Measurements from ENCODE around the gene CCDC174. TPM values are rescaled to one million over a fixed set of nuclear protein-coding genes. Genes with fewer than 3 reads are reported as not detected.

CCDC174 gene
- total RNA-seq, 1 experiment from 2014 or later = 16.7 TPM

DNA sequence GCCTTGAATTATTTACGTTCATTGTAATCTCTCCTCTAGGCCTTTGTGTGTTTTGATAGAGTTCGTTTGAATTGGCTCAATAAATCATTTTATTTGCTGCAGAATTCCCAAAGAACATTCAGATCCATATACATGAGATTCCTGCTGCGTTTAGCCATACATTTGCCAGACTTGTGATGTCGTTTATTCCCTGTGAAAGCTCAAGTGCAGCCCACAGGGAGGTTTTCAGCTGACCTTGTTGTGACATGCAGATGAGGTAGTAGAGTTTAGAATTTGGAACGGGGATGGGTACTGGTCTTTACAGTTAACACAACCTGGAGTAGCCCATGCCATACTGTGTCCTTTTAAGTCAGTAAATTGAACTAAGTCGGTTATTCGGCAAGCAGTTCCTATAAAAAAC lies 23.3 kb downstream of the CCDC174 start, which contains the start of gene C3orf20:
TSS of gene C3orf20 (plus strand) at position 301 of the 400 bp plus-strand sequence. CDS start 7,573 bp downstream, outside the sequence.
- no peaks in the 10 kb centered on the region for H3K9me2 ChIP-seq (replicated peaks; ENCODE audit: insufficient read depth, low read length)
- no peak for DNase-seq
- H2AFZ ChIP-seq (ENCODE audit: low read length) = no peak within 1 kb of the TSS
- H3K36me3 ChIP-seq (ENCODE audit: insufficient read depth, low read length) = peaks cover 27% of the 10 kb centered on the region
- H3K27ac ChIP-seq (ENCODE audit: low read length) = no peak within 1 kb of the TSS
- H3K4me1 ChIP-seq (ENCODE audit: low read length) = no peaks in the 10 kb centered on the region
- H3K9ac ChIP-seq (ENCODE audit: low read length) = no peak within 1 kb of the TSS
- H4K20me1 ChIP-seq (ENCODE audit: insufficient read depth, low read depth, low read length) = no peaks in the 10 kb centered on the region
- H3K4me3 ChIP-seq (ENCODE audit: low read length) = no peak within 1 kb of the TSS
- peaks cover 6% of the 10 kb centered on the region for H3K9me3 ChIP-seq (ENCODE audit: low read length)
- H3K79me2 ChIP-seq (ENCODE audit: low read length) = no peaks in the 10 kb centered on the region
- H3K27me3 ChIP-seq (ENCODE audit: low read length) = no peaks in the 10 kb centered on the region
- H3K4me2 ChIP-seq (ENCODE audit: low read depth, low read length, poor library complexity, severe bottlenecking) = no peak within 1 kb of the TSS

DNA sequence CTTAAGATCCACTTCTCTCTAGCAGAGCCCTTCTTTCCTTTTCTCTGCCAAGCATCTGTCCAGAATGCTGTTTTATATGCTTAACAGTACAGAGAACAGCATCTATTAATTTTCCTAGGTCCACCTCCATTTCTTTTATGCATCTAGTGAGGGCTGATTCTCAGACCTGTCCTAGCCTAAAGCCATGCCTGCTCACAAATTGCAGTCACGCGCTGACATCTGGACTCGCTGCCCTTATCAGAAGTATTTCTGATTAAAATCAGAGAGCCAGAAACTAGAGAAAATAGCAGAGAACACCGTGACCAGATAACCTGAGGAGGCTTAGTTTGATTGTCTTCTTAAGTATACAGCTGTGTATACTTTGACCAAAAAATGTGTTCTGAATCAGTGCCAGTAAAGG lies 25.3 kb downstream of the CCDC174 start:
- no peaks in the 10 kb centered on the region for H4K20me1 ChIP-seq (ENCODE audit: insufficient read depth, low read depth, low read length)
- no peak overlapping the region for H3K9ac ChIP-seq (ENCODE audit: low read length)
- no peaks in the 10 kb centered on the region for H3K9me2 ChIP-seq (replicated peaks; ENCODE audit: insufficient read depth, low read length)
- DNase-seq = no peak
- H3K4me2 ChIP-seq (ENCODE audit: low read depth, low read length, poor library complexity, severe bottlenecking) = no peak overlapping the region
- no peak overlapping the region for H3K27ac ChIP-seq (ENCODE audit: low read length)
- no peaks in the 10 kb centered on the region for H3K4me1 ChIP-seq (ENCODE audit: low read length)
- H3K9me3 ChIP-seq (ENCODE audit: low read length) = peaks cover 9% of the 10 kb centered on the region
- no peaks in the 10 kb centered on the region for H3K27me3 ChIP-seq (ENCODE audit: low read length)
- H3K4me3 ChIP-seq (ENCODE audit: low read length) = no peak overlapping the region
- H3K36me3 ChIP-seq (ENCODE audit: insufficient read depth, low read length) = peaks cover 9% of the 10 kb centered on the region
- H3K79me2 ChIP-seq (ENCODE audit: low read length) = no peaks in the 10 kb centered on the region
- H2AFZ ChIP-seq (ENCODE audit: low read length) = no peak overlapping the region

DNA sequence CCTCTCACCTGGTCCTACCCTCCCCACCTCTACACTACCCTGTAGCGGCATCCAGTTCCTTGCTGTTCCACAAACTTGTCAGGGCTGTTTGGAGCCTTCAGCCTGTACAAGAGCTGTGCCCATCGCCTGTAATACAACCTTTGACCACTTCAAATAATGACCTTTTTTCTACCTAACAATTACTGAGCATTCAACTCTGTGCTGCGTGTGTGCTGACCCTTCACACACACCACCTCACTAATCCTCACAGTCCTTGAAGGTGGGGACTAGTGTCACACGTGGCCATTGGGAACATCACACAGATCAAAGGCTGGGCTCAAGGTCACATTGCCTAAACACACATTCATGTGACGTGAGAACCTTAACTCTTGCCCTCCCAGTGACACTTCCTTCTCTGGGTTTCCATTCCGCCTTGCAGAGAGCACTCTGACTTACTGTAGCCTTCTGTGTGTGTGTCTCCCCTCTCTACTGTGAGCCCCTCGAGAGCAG lies 26.5 kb downstream of the CCDC174 start:
- Histone ChIP-seq H3K9me3 (ENCODE audit: low read length) (peaks cover 9% of the 10 kb centered on the region), H3K4me3 (ENCODE audit: low read length) (no peak overlapping the region), H3K27me3 (ENCODE audit: low read length) (no peaks in the 10 kb centered on the region), H2AFZ (ENCODE audit: low read length) (no peak overlapping the region), H3K4me1 (ENCODE audit: low read length) (no peaks in the 10 kb centered on the region), H4K20me1 (ENCODE audit: insufficient read depth, low read depth, low read length) (no peaks in the 10 kb centered on the region), H3K4me2 (ENCODE audit: low read depth, low read length, poor library complexity, severe bottlenecking) (no peak overlapping the region), H3K9ac (ENCODE audit: low read length) (no peak overlapping the region), H3K9me2 (replicated peaks; ENCODE audit: insufficient read depth, low read length) (no peaks in the 10 kb centered on the region), H3K27ac (ENCODE audit: low read length) (no peak overlapping the region), H3K36me3 (ENCODE audit: insufficient read depth, low read length) (no peaks in the 10 kb centered on the region), H3K79me2 (ENCODE audit: low read length) (no peaks in the 10 kb centered on the region)
- DNase-seq = no peak

DNA sequence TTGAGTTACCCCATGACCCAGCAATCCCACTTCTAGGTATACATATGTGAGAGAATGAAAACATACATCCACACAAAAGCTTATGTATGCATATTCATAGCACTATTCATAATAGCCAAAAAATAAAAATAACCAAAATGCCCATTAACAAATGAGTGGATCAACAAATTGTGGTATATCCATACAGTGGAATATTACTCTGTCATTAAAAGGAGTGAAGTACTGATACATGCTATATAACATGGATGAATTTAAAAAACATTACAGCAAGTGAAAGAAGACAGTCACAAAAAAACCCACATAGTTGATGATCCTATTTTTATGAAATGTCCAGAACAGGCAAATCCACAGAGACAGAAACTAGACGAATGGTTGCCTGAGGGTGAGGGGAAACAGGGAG lies 28.6 kb downstream of the CCDC174 start:
- Histone ChIP-seq H3K9me2 (replicated peaks; ENCODE audit: insufficient read depth, low read length) (no peaks in the 10 kb centered on the region), H4K20me1 (ENCODE audit: insufficient read depth, low read depth, low read length) (no peaks in the 10 kb centered on the region), H3K4me3 (ENCODE audit: low read length) (no peak overlapping the region), H3K36me3 (ENCODE audit: insufficient read depth, low read length) (no peaks in the 10 kb centered on the region), H2AFZ (ENCODE audit: low read length) (no peak overlapping the region), H3K9ac (ENCODE audit: low read length) (no peak overlapping the region), H3K27me3 (ENCODE audit: low read length) (no peaks in the 10 kb centered on the region), H3K79me2 (ENCODE audit: low read length) (no peaks in the 10 kb centered on the region), H3K4me1 (ENCODE audit: low read length) (no peaks in the 10 kb centered on the region), H3K9me3 (ENCODE audit: low read length) (peaks cover 9% of the 10 kb centered on the region), H3K27ac (ENCODE audit: low read length) (no peak overlapping the region), H3K4me2 (ENCODE audit: low read depth, low read length, poor library complexity, severe bottlenecking) (no peak overlapping the region)
- DNase-seq = no peak

DNA sequence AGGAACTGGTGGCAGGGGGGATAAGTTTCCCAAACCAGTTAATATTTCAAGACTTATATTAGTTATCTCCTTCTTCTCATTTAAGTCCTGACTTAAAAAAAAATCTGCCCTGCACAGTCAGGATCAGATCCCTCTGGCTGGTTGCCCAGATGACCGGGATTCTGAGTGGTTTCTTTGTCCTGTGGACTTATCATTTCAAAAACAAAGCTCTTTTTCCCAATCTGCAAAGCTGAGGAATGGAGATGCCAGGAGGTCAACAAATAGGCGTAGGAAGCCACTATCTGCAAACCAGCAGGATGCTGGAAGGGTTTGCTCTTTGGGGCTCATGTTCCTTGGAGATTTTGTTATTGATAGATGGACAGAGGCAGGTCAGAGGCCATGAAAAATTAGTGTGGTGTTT lies 29.2 kb downstream of the CCDC174 start:
- Histone ChIP-seq H2AFZ (ENCODE audit: low read length) (no peak overlapping the region), H3K27me3 (ENCODE audit: low read length) (no peaks in the 10 kb centered on the region), H3K36me3 (ENCODE audit: insufficient read depth, low read length) (no peaks in the 10 kb centered on the region), H3K9me3 (ENCODE audit: low read length) (peaks cover 9% of the 10 kb centered on the region), H3K27ac (ENCODE audit: low read length) (no peak overlapping the region), H3K9ac (ENCODE audit: low read length) (no peak overlapping the region), H3K9me2 (replicated peaks; ENCODE audit: insufficient read depth, low read length) (no peaks in the 10 kb centered on the region), H3K4me1 (ENCODE audit: low read length) (no peaks in the 10 kb centered on the region), H3K79me2 (ENCODE audit: low read length) (no peaks in the 10 kb centered on the region), H3K4me2 (ENCODE audit: low read depth, low read length, poor library complexity, severe bottlenecking) (no peak overlapping the region), H3K4me3 (ENCODE audit: low read length) (no peak overlapping the region), H4K20me1 (ENCODE audit: insufficient read depth, low read depth, low read length) (no peaks in the 10 kb centered on the region)
- DNase-seq = no peak

DNA sequence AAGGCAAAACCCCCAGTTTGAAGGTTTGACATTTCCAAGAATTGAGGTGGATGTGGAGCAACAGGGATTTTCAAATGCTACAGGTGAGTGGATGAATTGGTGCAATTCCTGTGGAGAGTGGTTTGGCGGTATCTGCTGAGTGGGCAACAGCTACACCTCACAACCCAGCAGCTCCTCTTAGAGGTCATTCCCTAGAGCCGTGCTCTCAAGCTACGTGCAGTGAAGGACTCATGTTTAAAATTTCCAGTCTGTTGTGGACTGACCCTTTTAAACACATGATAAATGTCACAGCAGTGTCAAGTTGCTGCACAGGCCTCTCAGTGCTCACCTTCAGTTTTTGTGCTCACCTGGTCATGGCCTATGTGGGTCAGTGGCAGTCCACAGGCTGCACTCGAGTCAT lies 32.9 kb downstream of the CCDC174 start:
- no peak overlapping the region for H3K4me2 ChIP-seq (ENCODE audit: low read depth, low read length, poor library complexity, severe bottlenecking)
- H3K36me3 ChIP-seq (ENCODE audit: insufficient read depth, low read length) = no peaks in the 10 kb centered on the region
- DNase-seq = no peak
- H3K79me2 ChIP-seq (ENCODE audit: low read length) = no peaks in the 10 kb centered on the region
- H3K4me3 ChIP-seq (ENCODE audit: low read length) = no peak overlapping the region
- H3K27ac ChIP-seq (ENCODE audit: low read length) = no peak overlapping the region
- H4K20me1 ChIP-seq (ENCODE audit: insufficient read depth, low read depth, low read length) = no peaks in the 10 kb centered on the region
- H3K9ac ChIP-seq (ENCODE audit: low read length) = no peak overlapping the region
- no peak overlapping the region for H2AFZ ChIP-seq (ENCODE audit: low read length)
- H3K27me3 ChIP-seq (ENCODE audit: low read length) = no peaks in the 10 kb centered on the region
- H3K9me3 ChIP-seq (ENCODE audit: low read length) = peaks cover 7% of the 10 kb centered on the region
- H3K4me1 ChIP-seq (ENCODE audit: low read length) = peaks cover 22% of the 10 kb centered on the region
- no peaks in the 10 kb centered on the region for H3K9me2 ChIP-seq (replicated peaks; ENCODE audit: insufficient read depth, low read length)

DNA sequence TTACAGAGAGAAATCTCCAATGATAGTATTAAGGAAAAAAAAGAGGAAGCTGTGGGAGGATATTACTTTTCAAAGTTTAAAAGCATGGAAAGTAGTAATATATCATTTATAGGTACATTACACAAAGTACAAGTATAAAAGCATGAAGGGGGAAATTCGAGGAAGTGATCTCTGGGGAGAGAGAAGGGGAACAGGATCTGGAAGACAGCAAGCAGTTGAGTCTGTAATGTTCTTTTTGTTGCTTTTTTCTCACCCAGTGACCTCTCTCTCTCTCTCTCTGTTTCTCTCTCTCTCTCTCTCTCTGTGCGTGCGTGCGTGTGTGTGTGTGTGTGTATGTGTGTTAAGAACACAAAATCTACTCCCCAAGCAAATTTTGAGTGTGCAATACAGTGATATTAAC lies 33.6 kb downstream of the CCDC174 start:
- H3K4me1 ChIP-seq (ENCODE audit: low read length) = peaks cover 25% of the 10 kb centered on the region
- H3K79me2 ChIP-seq (ENCODE audit: low read length) = no peaks in the 10 kb centered on the region
- no peaks in the 10 kb centered on the region for H3K9me2 ChIP-seq (replicated peaks; ENCODE audit: insufficient read depth, low read length)
- no peak overlapping the region for H3K27ac ChIP-seq (ENCODE audit: low read length)
- H3K9ac ChIP-seq (ENCODE audit: low read length) = no peak overlapping the region
- no peak for DNase-seq
- H3K4me2 ChIP-seq (ENCODE audit: low read depth, low read length, poor library complexity, severe bottlenecking) = no peak overlapping the region
- no peaks in the 10 kb centered on the region for H3K27me3 ChIP-seq (ENCODE audit: low read length)
- H3K36me3 ChIP-seq (ENCODE audit: insufficient read depth, low read length) = no peaks in the 10 kb centered on the region
- no peaks in the 10 kb centered on the region for H3K9me3 ChIP-seq (ENCODE audit: low read length)
- no peak overlapping the region for H3K4me3 ChIP-seq (ENCODE audit: low read length)
- no peaks in the 10 kb centered on the region for H4K20me1 ChIP-seq (ENCODE audit: insufficient read depth, low read depth, low read length)
- H2AFZ ChIP-seq (ENCODE audit: low read length) = no peak overlapping the region

DNA sequence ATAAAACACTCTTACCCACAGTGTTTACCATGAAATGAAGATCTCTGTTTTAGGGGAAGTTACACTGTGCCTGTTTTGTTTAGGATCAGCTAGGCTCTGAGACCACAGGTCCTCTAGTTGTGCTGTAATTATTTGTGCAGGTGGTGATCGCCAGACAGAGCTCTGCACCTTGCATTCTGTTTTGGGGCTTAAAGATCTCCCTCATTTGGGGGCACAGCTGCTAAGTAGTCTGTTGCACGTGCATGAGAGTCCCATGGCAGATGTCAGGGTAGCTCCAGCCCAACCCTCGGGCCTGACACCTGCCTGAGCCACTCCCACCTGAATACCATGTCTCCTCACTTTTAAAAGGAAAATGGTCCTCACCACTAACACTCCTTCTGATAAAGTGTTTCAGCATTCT lies 35.8 kb downstream of the CCDC174 start:
- Histone ChIP-seq H2AFZ (ENCODE audit: low read length) (no peak overlapping the region), H3K4me1 (ENCODE audit: low read length) (peaks cover 25% of the 10 kb centered on the region), H3K4me3 (ENCODE audit: low read length) (no peak overlapping the region), H3K9ac (ENCODE audit: low read length) (no peak overlapping the region), H3K9me2 (replicated peaks; ENCODE audit: insufficient read depth, low read length) (no peaks in the 10 kb centered on the region), H4K20me1 (ENCODE audit: insufficient read depth, low read depth, low read length) (no peaks in the 10 kb centered on the region), H3K27me3 (ENCODE audit: low read length) (no peaks in the 10 kb centered on the region), H3K36me3 (ENCODE audit: insufficient read depth, low read length) (no peaks in the 10 kb centered on the region), H3K79me2 (ENCODE audit: low read length) (no peaks in the 10 kb centered on the region), H3K9me3 (ENCODE audit: low read length) (no peaks in the 10 kb centered on the region), H3K27ac (ENCODE audit: low read length) (no peak overlapping the region), H3K4me2 (ENCODE audit: low read depth, low read length, poor library complexity, severe bottlenecking) (no peak overlapping the region)
- DNase-seq = no peak

DNA sequence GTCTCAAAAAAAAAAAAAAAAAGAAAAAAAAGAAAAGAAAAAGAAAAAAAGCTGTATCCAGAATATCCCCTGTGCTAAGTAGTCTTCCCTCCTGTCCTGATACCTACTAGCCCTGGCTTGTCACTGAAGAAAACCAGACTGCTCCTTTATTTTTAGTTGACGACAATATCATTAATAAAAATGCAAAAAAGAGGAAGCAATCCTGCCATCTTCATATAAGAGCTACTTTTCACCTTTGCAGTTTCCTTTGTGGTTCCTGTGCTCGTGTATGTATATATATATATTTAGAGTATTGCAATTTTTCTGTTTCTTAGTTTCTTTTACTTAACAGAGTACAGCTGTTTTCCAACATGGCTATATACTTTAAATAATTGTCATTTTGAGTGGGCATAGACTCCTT lies 37.0 kb downstream of the CCDC174 start:
- Histone ChIP-seq H3K9me2 (replicated peaks; ENCODE audit: insufficient read depth, low read length) (no peaks in the 10 kb centered on the region), H3K9me3 (ENCODE audit: low read length) (no peaks in the 10 kb centered on the region), H3K36me3 (ENCODE audit: insufficient read depth, low read length) (no peaks in the 10 kb centered on the region), H3K4me2 (ENCODE audit: low read depth, low read length, poor library complexity, severe bottlenecking) (peak overlapping the region; percentile 50), H3K27me3 (ENCODE audit: low read length) (no peaks in the 10 kb centered on the region), H3K4me3 (ENCODE audit: low read length) (no peak overlapping the region), H3K9ac (ENCODE audit: low read length) (no peak overlapping the region), H3K27ac (ENCODE audit: low read length) (no peak overlapping the region), H3K4me1 (ENCODE audit: low read length) (peaks cover 25% of the 10 kb centered on the region), H4K20me1 (ENCODE audit: insufficient read depth, low read depth, low read length) (no peaks in the 10 kb centered on the region), H3K79me2 (ENCODE audit: low read length) (no peaks in the 10 kb centered on the region), H2AFZ (ENCODE audit: low read length) (no peak overlapping the region)
- no peak for DNase-seq

Data from Karpas-422 (cell line).